ENCODE data around the gene KIF26A.

GRCh38 chr14:104168603-104169002, 30.2 kb downstream of the KIF26A start:
- TF ChIP-seq CTCF (IDR thresholded peaks at IDR 0.05 in 4 of 5, conservative IDR thresholded peaks at IDR 0.05 in 1 of 5) = no peak
- no peak for TF ChIP-seq POLR2A (IDR thresholded peaks at IDR 0.05)
